Activated T-helper 1 cell treated with anti-CD3 and anti-CD28 coated beads, Interleukin-12 subunit alpha, Interleukin-12 subunit beta, Interleukin-2, Interleukin-4 antibody, amounts not matched to agents 30 ng/mL and 10 ng/mL and 1 ng/mL, durations not matched to agents 14 hours and 24 hours and 36 hours (primary cell): ENCODE data around the gene TMPRSS9. TPM values are rescaled to one million over a fixed set of nuclear protein-coding genes. Genes with fewer than 3 reads are reported as not detected.

Experiments used
- DNase-seq: peaks from one replicate; pipeline ENCODE4 v3.0.0; 2021; ENCODE audit warnings: low spot score
- H3K27ac Mint-ChIP-seq: one replicate; pipeline ENCODE4 v1.8.0; 2021; ENCODE audit warnings: mild to moderate bottlenecking, mixed read lengths
- H3K27me3 Mint-ChIP-seq: one replicate; pipeline ENCODE4 v1.8.0; 2022; ENCODE audit warnings: mild to moderate bottlenecking, moderate library complexity, mixed read lengths; ENCODE audit not compliant: insufficient read depth
- H3K36me3 Mint-ChIP-seq: one replicate; pipeline ENCODE4 v1.8.0; 2021; ENCODE audit warnings: low read depth, mixed read lengths
- H3K4me1 Mint-ChIP-seq: one replicate; pipeline ENCODE4 v1.8.0; 2021; ENCODE audit warnings: low read depth, mixed read lengths
- H3K4me3 Mint-ChIP-seq: one replicate; pipeline ENCODE4 v1.8.0; 2021; ENCODE audit warnings: mild to moderate bottlenecking, moderate library complexity, mixed read lengths
- H3K9me3 Mint-ChIP-seq: one replicate; pipeline ENCODE4 v1.8.0; 2021; ENCODE audit warnings: mixed read lengths
- intact Hi-C: fragments of 100-400 bp; cut with micrococcal nuclease; formaldehyde crosslinking; loops from one replicate; pipeline ENCODE4 v1.15.1; 2024
- total RNA-seq: library from RNA; stranded (reverse); gene quantifications from 2 replicates; pipeline ENCODE4 v1.2.3, GENCODE V29; 2022

TMPRSS9 gene
- total RNA-seq, 1 donor from 2014 or later, result not detected

- Mint-ChIP-seq H3K9me3 (peaks cover 8% of the 10 kb centered on the region), H3K36me3 (peaks cover 18% of the 10 kb centered on the region), H3K4me3 (peak overlapping the region; percentile 46), H3K27ac (peak overlapping the region; percentile 89), H3K4me1 (peaks cover 48% of the 10 kb centered on the region), H3K27me3 (no peaks in the 10 kb centered on the region)
- intact Hi-C loops, result no loop called here
- DNase-seq, result peak; percentile 55
These were observed 27.6 kb upstream of the TMPRSS9 start for GRCh38 chr19:2332341-2333026.

- H3K27me3 Mint-ChIP-seq, result no peaks in the 10 kb centered on the region
- intact Hi-C loops, result no loop called here
- H3K4me3 Mint-ChIP-seq, result no peak overlapping the region
- H3K36me3 Mint-ChIP-seq, result peaks cover 16% of the 10 kb centered on the region
- DNase-seq, result no peak
- H3K4me1 Mint-ChIP-seq, result peaks cover 44% of the 10 kb centered on the region
- H3K27ac Mint-ChIP-seq, result peak overlapping the region; percentile 71
- H3K9me3 Mint-ChIP-seq, result peaks cover 8% of the 10 kb centered on the region
These were observed 26.8 kb upstream of the TMPRSS9 start for GRCh38 chr19:2333027-2333806.

- H3K4me1 Mint-ChIP-seq, result peaks cover 44% of the 10 kb centered on the region
- H3K36me3 Mint-ChIP-seq, result peaks cover 14% of the 10 kb centered on the region
- H3K9me3 Mint-ChIP-seq, result peaks cover 8% of the 10 kb centered on the region
- H3K4me3 Mint-ChIP-seq, result no peak overlapping the region
- peak overlapping the region; percentile 71 for H3K27ac Mint-ChIP-seq
- intact Hi-C loops, result no loop called here
- no peak for DNase-seq
- H3K27me3 Mint-ChIP-seq, result no peaks in the 10 kb centered on the region
These were observed 26.3 kb upstream of the TMPRSS9 start for GRCh38 chr19:2333807-2334211.

- H3K36me3 Mint-ChIP-seq, result peaks cover 11% of the 10 kb centered on the region
- intact Hi-C loops, result no loop called here
- no peak for DNase-seq
- peaks cover 8% of the 10 kb centered on the region for H3K9me3 Mint-ChIP-seq
- H3K4me1 Mint-ChIP-seq, result peaks cover 38% of the 10 kb centered on the region
- H3K27me3 Mint-ChIP-seq, result no peaks in the 10 kb centered on the region
- no peak overlapping the region for H3K27ac Mint-ChIP-seq
- no peak overlapping the region for H3K4me3 Mint-ChIP-seq
These were observed 25.6 kb upstream of the TMPRSS9 start for GRCh38 chr19:2334426-2334825.

GRCh38 chr19:2334986-2335846 lies 24.8 kb upstream of the TMPRSS9 start:
- H3K27me3 Mint-ChIP-seq, result no peaks in the 10 kb centered on the region
- H3K9me3 Mint-ChIP-seq, result peaks cover 8% of the 10 kb centered on the region
- peaks cover 9% of the 10 kb centered on the region for H3K36me3 Mint-ChIP-seq
- no peak overlapping the region for H3K4me3 Mint-ChIP-seq
- DNase-seq, result no peak
- H3K27ac Mint-ChIP-seq, result peak overlapping the region; percentile 12
- intact Hi-C loops, result no loop called here
- peaks cover 33% of the 10 kb centered on the region for H3K4me1 Mint-ChIP-seq

GRCh38 chr19:2335848-2336247 lies 24.2 kb upstream of the TMPRSS9 start:
- no peak overlapping the region for H3K27ac Mint-ChIP-seq
- DNase-seq, result no peak
- no peaks in the 10 kb centered on the region for H3K27me3 Mint-ChIP-seq
- H3K4me3 Mint-ChIP-seq, result no peak overlapping the region
- H3K9me3 Mint-ChIP-seq, result peaks cover 8% of the 10 kb centered on the region
- H3K4me1 Mint-ChIP-seq, result peaks cover 26% of the 10 kb centered on the region
- intact Hi-C loops, result no loop called here
- peaks cover 9% of the 10 kb centered on the region for H3K36me3 Mint-ChIP-seq

- no peak for DNase-seq
- peaks cover 9% of the 10 kb centered on the region for H3K36me3 Mint-ChIP-seq
- H3K4me1 Mint-ChIP-seq, result peaks cover 18% of the 10 kb centered on the region
- H3K27ac Mint-ChIP-seq, result no peak overlapping the region
- intact Hi-C loops, result no loop called here
- H3K4me3 Mint-ChIP-seq, result no peak overlapping the region
- H3K27me3 Mint-ChIP-seq, result no peaks in the 10 kb centered on the region
- H3K9me3 Mint-ChIP-seq, result peaks cover 8% of the 10 kb centered on the region
These were observed 23.3 kb upstream of the TMPRSS9 start for GRCh38 chr19:2336528-2337328.

GRCh38 chr19:2337329-2337707 lies 22.7 kb upstream of the TMPRSS9 start:
- intact Hi-C loops, result no loop called here
- DNase-seq, result no peak

GRCh38 chr19:2338055-2338615 lies 21.9 kb upstream of the TMPRSS9 start:
- no peak overlapping the region for H3K27ac Mint-ChIP-seq
- H3K4me1 Mint-ChIP-seq, result peaks cover 10% of the 10 kb centered on the region
- intact Hi-C loops, result no loop called here
- H3K9me3 Mint-ChIP-seq, result peaks cover 8% of the 10 kb centered on the region
- no peak overlapping the region for H3K4me3 Mint-ChIP-seq
- peaks cover 9% of the 10 kb centered on the region for H3K36me3 Mint-ChIP-seq
- H3K27me3 Mint-ChIP-seq, result no peaks in the 10 kb centered on the region
- no peak for DNase-seq

More at GRCh38 chr19:2337329-2337707, 22.7 kb upstream of the TMPRSS9 start:
- Mint-ChIP-seq H3K4me3 (no peak overlapping the region), H3K9me3 (peaks cover 8% of the 10 kb centered on the region), H3K27me3 (no peaks in the 10 kb centered on the region), H3K36me3 (peaks cover 9% of the 10 kb centered on the region), H3K4me1 (peaks cover 12% of the 10 kb centered on the region), H3K27ac (no peak overlapping the region)

GRCh38 chr19:2338751-2339643 lies 21.1 kb upstream of the TMPRSS9 start:
- Mint-ChIP-seq H3K4me3 (no peak overlapping the region), H3K4me1 (peaks cover 10% of the 10 kb centered on the region), H3K9me3 (peaks cover 8% of the 10 kb centered on the region), H3K36me3 (peaks cover 9% of the 10 kb centered on the region), H3K27me3 (no peaks in the 10 kb centered on the region), H3K27ac (no peak overlapping the region)
- no peak for DNase-seq
- intact Hi-C loops, result no loop called here

- Mint-ChIP-seq H3K27me3 (no peaks in the 10 kb centered on the region), H3K4me3 (no peak overlapping the region), H3K4me1 (peaks cover 10% of the 10 kb centered on the region), H3K36me3 (peaks cover 10% of the 10 kb centered on the region), H3K27ac (no peak overlapping the region), H3K9me3 (peaks cover 8% of the 10 kb centered on the region)
- no peak for DNase-seq
- intact Hi-C loops, result no loop called here
These were observed 20.3 kb upstream of the TMPRSS9 start for GRCh38 chr19:2339644-2340310.
